Measurements from ENCODE around the gene AGPAT2. TPM values are rescaled to one million over a fixed set of nuclear protein-coding genes. Genes with fewer than 3 reads are reported as not detected.
A peak's percentile ranks its signal among the peaks of the same experiment; 100 is the strongest.

AGPAT2 gene
- total RNA-seq, 1 donor from 2014 or later = 30.8 TPM

- no peak for DNase-seq (ENCODE audit: low read depth)
- peaks cover 7% of the 10 kb centered on the region for H3K4me1 Mint-ChIP-seq (ENCODE audit: low read depth, unreplicated experiment)
- H3K36me3 Mint-ChIP-seq (ENCODE audit: low read depth, unreplicated experiment) = peaks cover 2% of the 10 kb centered on the region
- Histone ChIP-seq H3K27me3 (ENCODE audit: insufficient read depth, low read length) (no peaks in the 10 kb centered on the region), H3K4me2 (ENCODE audit: low read length) (no peak overlapping the region), H3K79me2 (ENCODE audit: insufficient read depth, low read length) (peaks cover 63% of the 10 kb centered on the region), H3K4me1 (ENCODE audit: insufficient read depth, low read length) (peaks cover 25% of the 10 kb centered on the region), H3K9ac (ENCODE audit: low read length) (no peak overlapping the region), H3K27ac (ENCODE audit: low read depth, low read length) (no peak overlapping the region), H3K9me3 (ENCODE audit: insufficient read depth, low read depth, low read length) (no peaks in the 10 kb centered on the region), H2AFZ (ENCODE audit: low read depth, low read length) (no peak overlapping the region), H3K36me3 (ENCODE audit: insufficient read depth, low read length) (peaks cover 11% of the 10 kb centered on the region), H4K20me1 (ENCODE audit: insufficient read depth, low read length) (peaks cover 47% of the 10 kb centered on the region), H3K4me3 (ENCODE audit: insufficient read depth, low read depth, low read length) (no peak overlapping the region)
- no peak overlapping the region for H3K27ac Mint-ChIP-seq (ENCODE audit: unreplicated experiment)
- H3K4me3 Mint-ChIP-seq (ENCODE audit: unreplicated experiment) = peak overlapping the region; percentile 70
- FAIRE-seq = no peak
- TF ChIP-seq CTCF (IDR thresholded peaks at IDR 0.05; ENCODE audit: insufficient read depth, low read depth, low read length) (no peak), EZH2 (IDR thresholded peaks at IDR 0.05; ENCODE audit: insufficient read depth, low read length) (no peak)
- no peaks in the 10 kb centered on the region for H3K9me3 Mint-ChIP-seq (ENCODE audit: unreplicated experiment)
- no peaks in the 10 kb centered on the region for H3K27me3 Mint-ChIP-seq (ENCODE audit: low read depth, unreplicated experiment)
Observed at GRCh38 chr9:136729926-136730325, 42.7 kb upstream of the AGPAT2 start.

- Histone ChIP-seq H3K27me3 (ENCODE audit: insufficient read depth, low read length) (no peaks in the 10 kb centered on the region), H3K36me3 (ENCODE audit: insufficient read depth, low read length) (peaks cover 17% of the 10 kb centered on the region), H3K4me1 (ENCODE audit: insufficient read depth, low read length) (peaks cover 25% of the 10 kb centered on the region), H4K20me1 (ENCODE audit: insufficient read depth, low read length) (peaks cover 55% of the 10 kb centered on the region), H3K9ac (ENCODE audit: low read length) (peak overlapping the region; percentile 90), H3K4me2 (ENCODE audit: low read length) (peak overlapping the region; percentile 97), H3K79me2 (ENCODE audit: insufficient read depth, low read length) (peaks cover 71% of the 10 kb centered on the region), H2AFZ (ENCODE audit: low read depth, low read length) (no peak overlapping the region), H3K27ac (ENCODE audit: low read depth, low read length) (no peak overlapping the region), H3K9me3 (ENCODE audit: insufficient read depth, low read depth, low read length) (no peaks in the 10 kb centered on the region), H3K4me3 (ENCODE audit: insufficient read depth, low read depth, low read length) (peak overlapping the region; percentile 91)
- no peak for DNase-seq (ENCODE audit: low read depth)
- H3K36me3 Mint-ChIP-seq (ENCODE audit: low read depth, unreplicated experiment) = peaks cover 5% of the 10 kb centered on the region
- no peaks in the 10 kb centered on the region for H3K27me3 Mint-ChIP-seq (ENCODE audit: low read depth, unreplicated experiment)
- H3K4me3 Mint-ChIP-seq (ENCODE audit: unreplicated experiment) = peak overlapping the region; percentile 70
- H3K4me1 Mint-ChIP-seq (ENCODE audit: low read depth, unreplicated experiment) = peaks cover 12% of the 10 kb centered on the region
- no peak overlapping the region for H3K27ac Mint-ChIP-seq (ENCODE audit: unreplicated experiment)
- FAIRE-seq = no peak
- TF ChIP-seq CTCF (IDR thresholded peaks at IDR 0.05; ENCODE audit: insufficient read depth, low read depth, low read length) = no peak
- no peak for TF ChIP-seq EZH2 (IDR thresholded peaks at IDR 0.05; ENCODE audit: insufficient read depth, low read length)
- H3K9me3 Mint-ChIP-seq (ENCODE audit: unreplicated experiment) = no peaks in the 10 kb centered on the region
Observed at GRCh38 chr9:136729144-136729543, 41.9 kb upstream of the AGPAT2 start.

GRCh38 chr9:136728548-136729123 is 41.4 kb upstream of the AGPAT2 start:
- peaks cover 25% of the 10 kb centered on the region for H3K4me1 ChIP-seq (ENCODE audit: insufficient read depth, low read length)
- H3K9ac ChIP-seq (ENCODE audit: low read length) = peak overlapping the region; percentile 90
- DNase-seq (ENCODE audit: low read depth) = no peak
- H3K36me3 ChIP-seq (ENCODE audit: insufficient read depth, low read length) = peaks cover 22% of the 10 kb centered on the region
- no peaks in the 10 kb centered on the region for H3K9me3 ChIP-seq (ENCODE audit: insufficient read depth, low read depth, low read length)
- no peaks in the 10 kb centered on the region for H3K27me3 ChIP-seq (ENCODE audit: insufficient read depth, low read length)
- no peaks in the 10 kb centered on the region for H3K27me3 Mint-ChIP-seq (ENCODE audit: low read depth, unreplicated experiment)
- H3K4me1 Mint-ChIP-seq (ENCODE audit: low read depth, unreplicated experiment) = peaks cover 15% of the 10 kb centered on the region
- no peak overlapping the region for H3K27ac Mint-ChIP-seq (ENCODE audit: unreplicated experiment)
- TF ChIP-seq CTCF (IDR thresholded peaks at IDR 0.05; ENCODE audit: insufficient read depth, low read depth, low read length) (no peak), EZH2 (IDR thresholded peaks at IDR 0.05; ENCODE audit: insufficient read depth, low read length) (no peak)
- H3K9me3 Mint-ChIP-seq (ENCODE audit: unreplicated experiment) = no peaks in the 10 kb centered on the region
- peak overlapping the region; percentile 97 for H3K4me2 ChIP-seq (ENCODE audit: low read length)
- FAIRE-seq = no peak
- peaks cover 5% of the 10 kb centered on the region for H3K36me3 Mint-ChIP-seq (ENCODE audit: low read depth, unreplicated experiment)
- H3K4me3 Mint-ChIP-seq (ENCODE audit: unreplicated experiment) = peak overlapping the region; percentile 70
- H3K79me2 ChIP-seq (ENCODE audit: insufficient read depth, low read length) = peaks cover 76% of the 10 kb centered on the region
- no peak overlapping the region for H3K27ac ChIP-seq (ENCODE audit: low read depth, low read length)
- H3K4me3 ChIP-seq (ENCODE audit: insufficient read depth, low read depth, low read length) = peak overlapping the region; percentile 91
- peaks cover 60% of the 10 kb centered on the region for H4K20me1 ChIP-seq (ENCODE audit: insufficient read depth, low read length)
- peak overlapping the region; percentile 92 for H2AFZ ChIP-seq (ENCODE audit: low read depth, low read length)
